GM18499 (cell line): ENCODE data around the gene GCN1.

Experiments used
- ATAC-seq: cut with Tn5 transposase; IDR thresholded peaks from one replicate; pipeline ENCODE4 v1.9.1; 2021; ENCODE audit warnings: moderate number of reproducible peaks; ENCODE audit not compliant: insufficient read depth, unreplicated experiment

GCN1 gene

DNA sequence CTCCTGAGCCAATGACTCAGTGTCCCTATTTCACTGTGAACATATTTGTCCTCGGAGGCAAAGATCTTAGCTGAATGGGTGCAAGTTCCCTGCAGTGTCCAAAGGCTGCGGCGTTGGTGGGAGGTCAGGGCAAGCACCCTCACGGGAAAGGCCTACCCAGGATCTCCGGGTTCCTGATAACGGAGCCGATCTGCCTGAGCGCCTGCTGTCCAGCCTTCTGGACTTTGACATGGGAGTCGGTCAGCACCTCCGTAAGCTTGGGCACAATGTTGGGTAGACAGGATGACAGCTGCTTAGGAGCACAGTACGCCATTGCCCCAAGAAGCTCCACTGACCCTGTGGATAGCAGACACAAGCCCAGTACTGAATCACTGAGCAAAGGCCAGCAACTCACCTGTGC lies 46.5 kb downstream of the GCN1 start:
- ATAC-seq = no peak

- no peak for ATAC-seq
Measured at GRCh38 chr12:120145164-120145563, 49.4 kb downstream of the GCN1 start.

GRCh38 chr12:120144215-120144614 lies 50.3 kb downstream of the GCN1 start:
- ATAC-seq = no peak

DNA sequence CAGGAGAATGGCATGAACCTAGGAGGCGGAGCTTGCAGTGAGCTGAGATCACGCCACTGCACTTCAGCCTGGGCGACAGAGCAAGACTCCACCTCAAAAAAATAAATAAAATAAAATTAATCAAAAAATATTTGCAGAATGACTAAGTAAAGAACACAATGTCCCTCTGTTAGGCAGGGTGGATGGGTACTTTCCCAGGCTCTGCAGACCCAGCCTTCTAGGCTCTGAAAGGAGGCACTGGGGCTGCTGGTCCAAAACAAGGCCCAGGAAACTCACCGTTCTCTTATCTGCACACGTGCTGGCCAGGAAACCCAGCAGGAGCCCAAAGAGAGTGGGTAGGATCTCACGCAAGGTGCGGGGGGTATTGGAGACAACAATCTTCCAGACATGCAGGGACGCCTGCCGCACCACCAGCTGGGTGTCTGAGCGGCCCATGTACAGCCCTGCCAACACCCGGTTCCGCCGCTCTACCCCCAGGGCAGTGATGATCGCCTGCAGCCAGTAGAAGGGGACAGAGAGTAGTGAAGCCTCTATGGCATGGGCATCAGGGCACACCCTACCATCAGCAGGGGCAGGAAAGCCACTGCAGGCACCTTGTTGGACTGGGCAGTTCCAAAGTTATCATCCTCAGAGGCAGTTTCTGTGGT lies 52.2 kb downstream of the GCN1 start:
- ATAC-seq = no peak

DNA sequence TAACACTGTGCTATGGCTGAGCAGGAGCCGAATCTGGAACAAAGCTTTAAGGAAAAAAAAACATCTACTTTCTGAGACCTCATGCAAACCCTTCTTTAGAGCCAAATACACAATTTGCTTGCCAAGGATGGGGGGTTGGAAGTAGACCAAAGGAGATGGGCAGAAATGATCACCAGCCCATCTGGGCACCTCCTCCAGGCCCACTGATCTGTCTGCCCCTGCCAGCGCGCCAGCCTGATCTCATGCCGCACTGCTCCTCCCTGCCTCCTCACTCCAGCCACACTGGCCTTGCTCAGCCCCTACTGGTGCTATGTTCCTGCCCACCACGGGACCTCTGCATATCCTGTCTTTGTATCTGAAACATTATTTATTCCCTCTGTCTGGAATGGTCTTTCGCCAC lies 53.2 kb downstream of the GCN1 start:
- no peak for ATAC-seq

DNA sequence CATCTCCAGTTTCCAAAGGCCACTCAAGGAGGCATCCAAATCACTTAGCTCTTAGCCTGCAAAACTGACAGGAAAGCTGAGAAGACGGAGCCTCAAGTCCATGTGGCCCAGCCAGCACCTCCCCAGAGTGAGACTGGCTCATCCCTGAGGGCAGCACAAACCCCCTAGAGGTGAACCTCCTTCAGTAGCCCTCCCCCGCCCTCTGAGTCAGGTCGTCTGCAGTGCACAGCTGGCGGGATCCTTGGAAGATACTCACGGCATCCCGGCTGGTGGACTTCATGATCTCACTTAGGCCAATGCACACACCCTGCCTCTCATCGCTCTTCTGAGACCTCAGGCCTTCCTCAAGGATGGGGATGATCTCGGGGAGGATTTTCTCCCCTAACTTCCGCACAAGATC lies 53.9 kb downstream of the GCN1 start:
- ATAC-seq = no peak

GRCh38 chr12:120139958-120140357 lies 54.6 kb downstream of the GCN1 start:
- ATAC-seq = no peak

DNA sequence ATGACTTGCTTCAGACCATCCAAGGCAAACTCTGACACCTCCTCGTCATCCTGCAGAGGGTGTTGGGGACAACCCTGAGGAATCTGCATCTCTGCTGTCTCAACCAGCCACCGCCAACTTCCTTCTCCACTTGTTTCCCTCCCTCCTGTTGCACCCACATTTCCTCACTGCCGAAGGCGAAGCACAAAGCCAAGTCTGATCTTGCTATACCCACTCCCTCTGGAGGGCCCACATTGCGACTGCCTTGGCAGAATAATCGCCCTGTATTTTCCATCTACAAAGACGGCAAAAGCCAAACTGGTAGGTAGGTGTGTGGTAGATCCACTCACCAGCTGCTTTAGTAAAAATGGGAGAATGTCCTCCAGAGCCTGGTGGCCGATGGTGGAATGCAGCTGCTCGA lies 56.1 kb downstream of the GCN1 start:
- ATAC-seq = no peak

DNA sequence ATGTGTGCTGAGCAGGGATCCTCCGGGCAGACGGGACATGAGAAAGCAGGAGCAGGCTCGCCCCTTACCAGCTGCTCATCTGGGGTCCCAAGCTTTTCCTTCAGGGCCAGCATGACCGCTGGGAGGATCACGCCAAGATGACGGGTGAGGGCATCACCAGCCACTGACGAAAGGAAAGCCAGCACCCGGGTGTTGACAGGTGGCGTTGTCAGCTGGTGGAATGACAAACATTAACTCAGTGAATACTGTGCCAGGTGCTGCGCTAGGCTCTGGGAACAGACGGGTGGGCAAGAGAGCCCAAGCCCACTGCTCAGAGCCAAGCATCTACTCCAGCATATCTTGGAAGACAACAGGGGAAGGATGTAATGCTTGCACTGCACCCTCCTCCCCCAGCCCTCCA lies 56.7 kb downstream of the GCN1 start:
- ATAC-seq = no peak

- ATAC-seq = no peak
Measured at GRCh38 chr12:120136093-120136770, 58.3 kb downstream of the GCN1 start.

DNA sequence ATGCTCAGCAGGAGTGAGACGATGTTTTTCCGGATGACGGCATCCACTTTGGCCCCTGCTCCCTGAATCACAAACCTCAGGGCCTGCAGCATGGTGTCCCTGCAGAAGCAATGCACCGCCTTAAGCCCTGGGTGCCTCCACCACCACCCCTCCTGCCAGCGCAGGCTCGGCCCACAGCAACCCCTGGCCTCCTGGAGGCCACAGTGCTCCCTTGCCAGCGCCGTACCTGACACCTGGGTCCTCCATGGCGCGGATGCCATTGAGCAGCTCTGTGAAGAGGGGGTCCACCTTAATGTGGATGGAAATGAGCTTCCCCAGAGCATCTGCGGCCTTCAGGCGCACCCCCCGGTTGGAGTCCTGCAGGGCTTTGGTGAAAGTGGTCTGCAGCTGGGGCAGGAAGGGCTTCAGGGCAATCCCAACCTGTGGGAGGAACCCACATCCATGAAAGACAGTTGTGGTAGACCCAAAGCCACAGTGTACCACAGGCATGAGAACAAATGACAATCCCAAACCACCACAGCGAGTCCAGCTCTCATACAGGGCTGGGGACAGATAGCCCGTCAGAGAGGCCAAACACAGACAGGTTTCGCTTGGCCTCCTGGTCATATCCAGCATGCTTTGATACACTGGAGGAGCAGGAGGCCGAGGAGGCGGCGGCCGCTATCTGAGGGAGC lies 60.1 kb downstream of the GCN1 start:
- no peak for ATAC-seq

DNA sequence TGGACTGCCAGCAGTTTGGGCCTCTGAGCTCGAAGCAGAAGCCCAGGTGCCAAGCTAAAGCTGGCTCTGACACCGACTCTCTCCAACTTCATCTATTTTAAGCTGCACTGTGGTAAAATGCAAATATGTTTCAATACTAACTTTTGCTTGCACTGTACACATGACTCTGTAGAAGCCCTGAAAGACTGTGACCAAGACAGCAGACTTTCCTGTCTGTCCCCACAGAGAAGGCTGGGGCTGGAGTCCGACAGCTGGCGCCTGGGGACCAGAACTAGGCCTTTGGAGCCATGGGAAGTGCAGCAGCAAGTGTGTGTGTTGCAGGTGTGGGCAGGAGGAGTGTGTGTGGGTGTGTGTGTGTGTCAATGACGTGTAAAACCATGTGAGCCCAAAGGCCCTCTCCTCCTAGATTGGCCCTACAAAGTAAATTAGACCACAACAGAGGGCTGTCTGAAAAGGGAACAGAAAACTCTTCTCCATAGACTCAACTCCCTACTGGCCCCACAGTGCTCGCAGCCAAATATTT lies 61.6 kb downstream of the GCN1 start:
- ATAC-seq = peak; percentile 73

DNA sequence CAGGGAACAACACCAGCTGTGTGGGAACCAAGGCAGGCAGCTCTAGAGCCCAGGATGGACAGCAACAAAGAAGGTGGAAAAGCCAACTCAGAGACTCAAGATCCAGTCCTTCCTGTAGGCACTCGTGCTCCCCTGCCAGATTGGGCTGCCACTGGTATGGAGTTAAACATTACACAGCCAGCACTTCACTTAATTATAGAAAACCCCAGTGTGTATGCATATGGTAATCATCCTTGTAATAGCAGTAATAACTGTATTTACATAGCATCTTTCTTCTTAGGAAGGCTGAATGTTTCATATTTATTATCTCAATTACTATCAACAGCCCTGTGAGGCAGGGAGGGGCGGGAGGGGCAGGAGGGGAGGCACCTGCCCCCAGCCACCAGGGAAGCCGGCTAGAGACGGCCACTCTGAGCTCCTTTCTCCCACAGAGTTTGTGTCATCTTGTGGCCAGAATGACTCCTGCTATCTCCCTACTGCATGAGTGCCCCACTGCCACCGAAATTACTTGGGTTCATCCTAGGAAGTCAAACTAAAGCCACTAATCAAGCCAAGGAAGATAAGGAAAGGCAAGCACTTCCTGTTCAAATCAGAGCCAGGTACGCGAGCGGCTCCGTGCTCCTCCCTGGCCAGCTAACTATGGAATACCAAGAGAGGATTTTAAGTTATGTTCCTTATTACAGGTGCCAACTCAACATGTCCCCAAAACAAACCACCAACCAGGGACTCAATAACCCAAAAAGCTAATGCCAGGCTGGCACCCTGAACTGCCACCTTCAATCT lies 62.3 kb downstream of the GCN1 start:
- ATAC-seq = no peak

DNA sequence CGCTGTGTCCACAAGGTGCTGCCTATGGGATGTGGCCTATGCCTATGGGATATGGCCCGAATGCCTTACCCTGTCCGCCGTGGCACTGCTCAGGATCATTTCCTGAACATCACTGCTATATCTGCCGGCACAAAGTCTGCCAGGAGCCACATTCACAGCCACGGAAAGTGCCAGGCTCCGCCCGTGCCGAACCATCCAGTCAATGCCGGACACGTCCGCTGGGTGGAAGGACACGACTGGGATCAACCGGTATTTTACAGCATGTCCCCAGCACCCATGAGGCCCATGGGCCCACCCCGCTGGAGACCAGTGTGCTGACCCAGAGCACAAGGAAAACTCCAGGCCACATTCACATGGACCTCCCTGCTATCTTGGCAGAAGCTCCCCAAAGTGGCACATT lies 63.4 kb downstream of the GCN1 start:
- no peak for ATAC-seq

DNA sequence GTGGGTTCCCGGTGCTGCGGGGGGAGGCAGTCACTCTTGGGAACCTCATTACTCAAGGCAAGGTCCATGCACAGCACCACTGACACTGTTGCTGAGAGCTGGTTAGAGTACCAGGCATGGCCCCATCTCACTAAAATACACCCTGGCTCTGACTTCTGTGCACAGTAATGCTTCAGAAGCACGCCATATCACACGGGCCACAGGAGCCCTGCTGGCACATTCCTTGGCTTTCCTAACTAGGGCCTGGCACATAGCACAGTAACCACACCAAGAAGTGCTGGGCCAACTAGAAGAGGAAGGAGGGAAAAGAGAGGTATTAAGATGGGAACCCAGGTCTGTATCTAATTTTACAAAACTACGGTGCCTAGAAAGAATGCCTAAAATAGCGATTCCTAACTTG lies 64.5 kb downstream of the GCN1 start:
- ATAC-seq = no peak

DNA sequence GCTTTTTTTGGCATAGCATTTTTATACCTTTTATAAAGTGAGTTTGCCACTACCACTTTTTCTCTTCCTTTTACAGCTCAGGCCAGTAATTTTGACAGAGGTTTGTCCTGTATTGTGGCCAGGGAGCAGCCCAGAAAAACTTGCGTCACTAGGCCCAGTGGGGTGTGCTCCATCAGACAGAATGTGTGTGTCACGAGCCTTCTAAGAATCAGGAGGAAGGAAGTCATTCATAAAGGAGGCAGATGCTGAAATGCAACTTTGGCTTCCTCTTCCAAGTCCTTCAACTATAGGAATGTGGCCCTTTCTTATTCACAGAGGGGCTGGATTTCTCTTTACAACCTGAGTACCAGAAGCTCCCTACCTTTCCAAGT lies 67.9 kb downstream of the GCN1 start:
- no peak for ATAC-seq

DNA sequence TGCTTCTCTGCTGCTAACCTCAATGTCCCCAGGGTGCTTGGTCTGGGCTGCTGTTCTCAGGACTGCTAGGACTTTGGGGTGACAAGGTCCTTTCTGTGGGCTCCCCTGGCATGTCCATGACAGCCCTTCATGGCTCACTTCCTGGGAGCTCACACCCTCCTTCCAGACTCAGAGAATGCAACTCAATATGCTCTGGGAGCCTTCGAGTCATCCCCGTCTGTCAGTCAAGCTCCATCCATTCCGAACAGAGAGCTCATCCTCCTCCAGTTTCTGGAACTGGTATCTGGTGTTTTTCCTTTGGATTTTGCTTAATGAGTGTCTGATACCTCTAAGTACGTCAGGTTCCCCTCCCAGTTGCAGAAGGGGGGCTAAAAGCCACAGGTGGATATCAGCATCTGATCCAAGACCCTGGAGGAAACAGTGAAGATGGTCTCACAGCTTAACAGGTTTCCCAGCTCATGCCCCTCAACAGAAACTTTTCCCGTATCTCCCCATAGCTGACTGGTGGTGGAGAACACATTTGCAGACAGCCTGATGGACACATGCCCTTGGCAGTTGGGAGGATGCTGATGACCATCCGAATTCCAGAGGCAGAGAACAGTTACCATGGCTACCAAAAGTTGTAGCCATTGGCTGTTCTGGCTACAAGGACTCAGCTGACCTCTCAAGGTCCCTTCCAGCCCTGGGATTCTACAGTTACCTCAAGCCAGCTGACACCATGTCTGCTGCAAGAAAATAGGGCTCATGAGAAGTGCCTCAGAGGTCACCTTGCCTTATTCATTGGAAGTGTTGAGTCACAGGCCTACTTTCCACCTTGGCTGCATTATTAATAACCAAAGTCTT lies 68.5 kb downstream of the GCN1 start:
- ATAC-seq = no peak

DNA sequence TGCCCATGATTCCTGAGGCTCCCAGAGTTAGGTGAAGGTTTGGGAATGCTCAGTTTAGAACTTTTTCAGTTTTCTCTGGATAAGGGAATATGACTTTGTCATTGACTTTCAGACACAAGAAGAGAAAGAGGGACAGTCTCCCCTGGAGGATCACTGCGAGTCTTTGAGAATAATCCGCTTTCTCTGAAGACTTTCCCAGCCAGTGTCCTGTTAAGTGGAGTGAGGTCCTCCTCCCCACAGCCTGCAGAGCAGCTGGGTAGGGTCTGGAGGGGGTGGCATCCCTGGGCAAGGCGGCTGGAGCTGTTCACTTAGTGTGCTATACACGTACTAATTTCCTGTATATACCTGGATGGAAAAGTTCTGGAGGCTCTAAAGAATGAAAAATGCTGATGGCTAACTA lies 69.5 kb downstream of the GCN1 start:
- ATAC-seq = no peak

GRCh38 chr12:120121766-120122293 lies 72.7 kb downstream of the GCN1 start:
- ATAC-seq = peak; percentile 26

DNA sequence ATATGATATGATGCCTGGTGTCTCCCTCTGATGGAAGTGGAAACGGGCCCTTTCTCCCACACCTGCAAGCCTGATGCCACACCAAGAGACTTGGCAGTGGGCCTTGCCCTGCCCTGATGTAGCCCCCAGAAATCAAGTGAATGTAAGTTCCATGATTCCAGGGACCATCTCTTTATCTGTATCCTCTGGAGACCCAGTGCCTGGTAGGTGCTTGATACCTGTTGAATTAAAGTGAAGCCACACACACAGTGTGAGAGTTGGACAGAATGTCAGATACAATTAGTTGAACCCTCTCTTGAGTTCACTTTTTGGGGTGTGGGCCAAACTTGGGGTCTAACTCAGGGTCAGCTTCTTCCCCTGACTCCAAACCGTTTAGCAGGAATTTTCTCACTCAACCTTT lies 73.2 kb downstream of the GCN1 start:
- no peak for ATAC-seq
